GM11168 (cell line): ENCODE data around the gene STXBP1.
"Not testable (repeated sequence)": the region's sequence is repeated elsewhere in the genome, so short reads cannot be mapped to it uniquely, and the experiment has no call there.

Experiments
- in situ Hi-C: fragments of 300-500 bp; cut with MboI; formaldehyde crosslinking; loops from one replicate; pipeline ENCODE4 v1.12.0; 2022; ENCODE audit warnings: low sequenced_read_pairs; ENCODE audit not compliant: unreplicated experiment

The STXBP1 gene

GRCh38 chr9:127575875-127576778 is 36.0 kb upstream of the STXBP1 start:
- in situ Hi-C loops, result no loop called here

GRCh38 chr9:127577194-127577593 is 34.9 kb upstream of the STXBP1 start:
- in situ Hi-C loops, result not testable (repeated sequence)

GRCh38 chr9:127578627-127578951 is 33.5 kb upstream of the STXBP1 start:
- in situ Hi-C loops, result no loop called here

- in situ Hi-C loops, result no loop called here
Observed at GRCh38 chr9:127578952-127579853, 32.9 kb upstream of the STXBP1 start.

- in situ Hi-C loops, result no loop called here
Observed at GRCh38 chr9:127580366-127580765, 31.7 kb upstream of the STXBP1 start.

- in situ Hi-C loops, result no loop called here
Observed at GRCh38 chr9:127580879-127581475, 31.1 kb upstream of the STXBP1 start.

GRCh38 chr9:127584474-127584805 is 27.6 kb upstream of the STXBP1 start:
- in situ Hi-C loops, result not testable (repeated sequence)

- in situ Hi-C loops, result no loop called here
Observed at GRCh38 chr9:127585161-127585819, 26.8 kb upstream of the STXBP1 start.

- in situ Hi-C loops, result no loop called here
Observed at GRCh38 chr9:127586096-127586495, 26.0 kb upstream of the STXBP1 start.

- in situ Hi-C loops, result no loop called here
Observed at GRCh38 chr9:127586537-127586936, 25.5 kb upstream of the STXBP1 start.

GRCh38 chr9:127587966-127588365 is 24.1 kb upstream of the STXBP1 start:
- in situ Hi-C loops, result no loop called here

- in situ Hi-C loops, result no loop called here
Observed at GRCh38 chr9:127588740-127589506, 23.2 kb upstream of the STXBP1 start.

GRCh38 chr9:127589955-127590370 is 22.1 kb upstream of the STXBP1 start:
- in situ Hi-C loops, result loop anchor here (5.0 kb wide), 1 partner anchor 88 kb away; no protein-coding TSS in a partner anchor

- in situ Hi-C loops, result no loop called here
Observed at GRCh38 chr9:127595611-127596010, 16.5 kb upstream of the STXBP1 start.

GRCh38 chr9:127598839-127599549 is 13.1 kb upstream of the STXBP1 start:
- in situ Hi-C loops, result no loop called here

- in situ Hi-C loops, result no loop called here
Observed at GRCh38 chr9:127599550-127599891, 12.6 kb upstream of the STXBP1 start.

- in situ Hi-C loops, result no loop called here
Observed at GRCh38 chr9:127603226-127603625, 8.9 kb upstream of the STXBP1 start.

GRCh38 chr9:127606043-127606442 is 6.0 kb upstream of the STXBP1 start:
- in situ Hi-C loops, result no loop called here
